WTC11 (cell line): ENCODE data around the gene SPOCD1. TPM values are rescaled to one million over a fixed set of nuclear protein-coding genes. Genes with fewer than 3 reads are reported as not detected.

Experiments
- microRNA-seq: library from miRNA; unstranded; fragments of <30 nt; microRNA quantifications from one replicate; pipeline ENCODE4 v1.2.0, GENCODE V29; 2022; ENCODE audit warnings: borderline number of aligned reads
- total RNA-seq: library from RNA; stranded (reverse); gene quantifications from 3 replicates; pipeline ENCODE4 v1.2.3, GENCODE V29; 2021

Gene SPOCD1
- total RNA-seq, 1 experiment from 2014 or later, result 3.0 TPM

Small RNAs within 50 kb of the gene (microRNA-seq; reads per million reads assigned to microRNA genes)
- 1.4 reads per million for gene MIR4254

Other genes with a start within 250 kb of the SPOCD1 start
- 7.2 to 8.4 TPM (median 8.4 TPM) in 3 replicates for gene TINAGL1, start 239.5 kb downstream of the SPOCD1 start, total RNA-seq
- 0.13 to 0.23 TPM (median 0.14 TPM) in 3 replicates for gene HCRTR1, start 198.3 kb downstream of the SPOCD1 start, total RNA-seq
- 33.7 to 37.0 TPM (median 35.5 TPM) in 3 replicates for gene PEF1, start 171.1 kb downstream of the SPOCD1 start, total RNA-seq
- 8.8 to 11.0 TPM (median 9.6 TPM) in 3 replicates for gene COL16A1, start 112.0 kb downstream of the SPOCD1 start, total RNA-seq
- 29.6 to 39.3 TPM (median 30.1 TPM) in 3 replicates for gene ADGRB2, start 51.7 kb downstream of the SPOCD1 start, total RNA-seq
- 147 to 172 TPM (median 150 TPM) in 3 replicates for gene PTP4A2, start 122.3 kb upstream of the SPOCD1 start, total RNA-seq
- gene KHDRBS1, start 197.8 kb upstream of the SPOCD1 start, total RNA-seq, result 254 to 264 TPM (median 256 TPM) in 3 replicates